HPDE6-E6E7 (cell line): Measurements from ENCODE around the gene KMT2C.
A peak's percentile ranks its signal among the peaks of the same experiment; 100 is the strongest.

Source experiments
- DNase-seq: peaks from one replicate; pipeline ENCODE4 v3.0.0; 2011; ENCODE audit warnings: missing footprints; ENCODE audit errors: extremely low spot score

KMT2C gene

GRCh38 chr7:152203095-152203494, 232.7 kb downstream of the KMT2C start:
- DNase-seq = no peak

- DNase-seq = no peak
These were observed 233.7 kb downstream of the KMT2C start for GRCh38 chr7:152202056-152202455.

DNA sequence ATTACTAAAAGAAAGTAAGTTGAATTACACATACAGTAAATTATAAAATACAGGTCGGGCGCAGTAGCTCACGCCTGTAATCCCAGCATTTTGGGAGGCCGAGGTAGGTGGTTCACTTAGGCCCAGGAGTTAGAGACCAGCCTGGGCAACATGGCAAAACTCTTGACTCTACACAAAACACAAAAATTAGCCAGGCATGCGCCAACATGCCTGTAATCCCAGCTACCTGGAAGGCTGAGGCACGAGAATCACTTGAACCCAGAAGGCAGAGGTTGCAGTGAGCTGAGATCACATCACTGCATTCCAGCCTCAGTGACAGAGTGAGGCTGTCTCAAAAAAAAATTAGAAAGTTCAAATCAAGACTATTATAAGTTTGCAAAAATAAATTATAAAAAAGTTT, 235.4 kb downstream of the KMT2C start:
- no peak for DNase-seq

- no peak for DNase-seq
These were observed 239.4 kb downstream of the KMT2C start for GRCh38 chr7:152196391-152196790.

DNA sequence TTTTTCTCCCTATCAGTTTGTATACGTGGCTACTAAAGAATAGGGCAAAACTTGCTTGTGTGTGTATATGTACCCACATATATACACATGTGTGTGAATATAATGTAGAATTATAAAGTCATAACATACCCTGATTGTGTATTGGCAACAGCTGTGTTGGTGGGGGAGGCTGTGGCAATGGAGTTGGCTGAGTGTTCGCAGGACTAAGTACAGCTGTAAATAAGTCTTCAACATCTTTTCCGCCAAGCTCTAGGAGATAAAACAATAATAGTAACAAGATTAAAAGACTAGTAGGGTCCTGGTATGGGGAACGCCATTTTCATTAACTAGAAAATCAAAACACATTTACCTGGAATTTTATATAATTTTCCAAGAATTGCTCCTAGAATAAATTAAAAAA, 241.9 kb downstream of the KMT2C start:
- no peak for DNase-seq

DNA sequence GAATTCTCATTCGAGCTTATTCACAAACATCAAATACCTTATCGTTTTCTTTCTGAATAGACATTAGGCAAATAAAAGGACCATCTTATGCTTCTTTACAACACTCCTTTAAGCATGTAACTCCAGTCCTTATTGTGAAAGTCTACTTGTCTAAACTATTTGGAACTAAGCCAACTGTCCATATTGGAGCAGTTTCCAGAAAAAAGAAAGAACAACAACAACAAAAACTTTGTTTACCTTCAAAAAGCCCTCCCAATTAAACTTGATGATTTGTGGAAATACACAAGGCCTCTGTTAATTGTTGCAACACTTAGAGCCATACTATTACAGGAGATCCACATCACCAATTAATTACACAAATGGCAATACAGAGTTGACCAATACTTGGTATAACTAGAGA, 246.7 kb downstream of the KMT2C start:
- no peak for DNase-seq

DNA sequence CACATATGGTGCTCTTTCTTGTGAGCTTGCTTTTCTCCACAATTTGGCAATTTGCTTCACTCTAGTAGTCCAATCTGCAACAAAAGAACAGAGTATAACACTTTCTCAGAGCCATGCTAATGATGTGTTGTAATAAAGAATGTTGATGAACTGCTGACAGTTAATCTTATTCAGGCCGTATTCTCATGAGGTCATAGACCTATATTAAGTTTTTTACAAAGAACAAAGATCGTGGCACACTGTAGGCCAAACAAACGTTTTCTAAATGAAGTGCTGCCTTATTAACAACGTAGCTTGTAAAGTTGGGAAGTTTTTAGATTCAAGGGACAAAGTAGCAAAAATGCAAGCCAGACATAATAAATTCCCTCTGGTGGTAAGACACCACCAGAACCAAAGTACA, 250.2 kb downstream of the KMT2C start:
- no peak for DNase-seq

DNA sequence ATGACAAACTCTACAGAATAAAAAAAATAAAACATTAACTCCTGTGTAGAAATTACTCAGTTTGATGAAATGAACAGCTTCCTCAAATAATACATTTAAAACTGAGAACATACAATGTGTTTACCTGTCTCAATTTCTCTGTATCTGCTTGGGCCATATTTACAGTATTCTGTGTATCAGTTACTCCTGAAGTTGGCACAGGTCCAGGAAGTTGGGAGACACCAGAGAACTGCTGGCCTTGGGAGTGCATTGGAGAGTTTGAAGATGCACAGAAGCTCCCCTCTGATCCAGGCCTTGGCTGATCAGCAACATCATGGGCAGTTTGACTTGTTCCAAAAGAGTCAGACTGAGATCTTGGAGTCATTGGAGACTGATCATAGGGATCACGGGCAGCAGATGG, 255.2 kb downstream of the KMT2C start:
- no peak for DNase-seq

DNA sequence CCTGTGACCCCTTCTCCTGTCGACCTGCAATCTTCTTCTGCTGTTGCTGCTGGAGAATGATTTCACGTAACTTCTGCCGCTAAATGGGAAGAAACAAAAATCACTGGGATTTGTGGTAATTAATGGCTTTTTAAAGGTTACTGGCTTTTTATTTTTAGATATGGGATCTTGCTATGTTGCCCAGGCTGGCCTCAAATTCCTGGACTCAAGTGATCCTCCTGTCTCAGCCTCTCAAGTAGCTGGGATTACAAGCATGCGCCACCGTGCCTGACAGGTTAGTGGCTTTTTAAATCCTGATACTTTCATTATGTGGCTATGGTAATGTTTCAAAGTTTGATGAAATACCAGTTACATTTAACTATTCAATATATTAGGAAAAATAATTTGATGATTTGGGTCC, 255.8 kb downstream of the KMT2C start:
- DNase-seq = no peak

- no peak for DNase-seq
These were observed 257.3 kb downstream of the KMT2C start for GRCh38 chr7:152178405-152179058.

- no peak for DNase-seq
These were observed 258.0 kb downstream of the KMT2C start for GRCh38 chr7:152177681-152178404.

GRCh38 chr7:152176797-152177196, 259.0 kb downstream of the KMT2C start:
- no peak for DNase-seq

DNA sequence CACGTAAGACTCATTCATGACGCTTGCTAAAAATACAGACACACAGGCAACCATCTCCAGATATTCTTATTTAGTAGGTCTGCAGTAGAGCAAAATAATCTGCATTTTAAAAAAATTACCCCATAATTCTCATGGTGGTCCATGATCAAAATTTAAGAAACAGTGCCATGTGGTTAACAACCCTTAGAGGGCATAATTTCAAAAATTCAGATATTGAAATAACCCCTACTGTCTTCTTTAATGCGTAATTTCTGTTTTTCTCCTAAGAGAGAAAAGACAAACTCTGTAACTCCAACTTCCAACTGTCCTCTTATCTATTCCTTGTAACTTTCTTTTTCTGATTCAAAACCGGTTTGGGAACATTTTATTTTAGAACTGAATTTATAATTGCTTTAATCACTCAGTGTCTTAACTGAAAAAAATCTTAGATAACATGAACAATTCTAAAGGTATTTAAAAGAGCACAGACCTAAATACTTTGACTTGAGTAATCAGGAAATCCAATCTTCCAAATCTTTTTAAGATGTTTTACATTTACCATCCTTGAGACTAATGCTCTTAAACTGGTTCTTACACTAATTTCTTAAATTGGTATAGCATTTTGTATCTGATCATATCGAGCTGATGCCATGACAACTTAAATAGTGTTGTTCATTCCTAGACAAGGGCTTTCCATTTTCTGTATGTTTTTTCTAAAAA, 262.3 kb downstream of the KMT2C start:
- DNase-seq = no peak

DNA sequence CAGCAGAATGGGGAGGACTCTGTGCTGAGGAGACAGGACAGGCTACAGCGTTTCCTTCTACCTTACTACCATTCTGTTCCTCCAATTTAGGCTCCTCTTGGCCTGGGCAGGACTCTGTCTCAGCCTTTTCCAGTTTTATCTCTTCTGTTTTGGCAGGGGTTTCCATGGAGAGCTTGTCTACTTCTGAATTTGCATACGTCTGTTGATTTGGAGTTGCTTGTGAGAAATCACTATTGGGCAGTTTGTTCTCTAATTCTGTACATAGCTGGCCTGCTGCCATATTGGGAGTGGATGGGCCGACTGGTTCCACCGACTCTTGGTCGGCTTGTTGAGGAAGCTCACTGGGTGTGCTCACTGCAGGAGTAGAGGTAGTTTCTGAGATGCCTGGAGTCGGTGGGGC, 273.5 kb downstream of the KMT2C start:
- no peak for DNase-seq

DNA sequence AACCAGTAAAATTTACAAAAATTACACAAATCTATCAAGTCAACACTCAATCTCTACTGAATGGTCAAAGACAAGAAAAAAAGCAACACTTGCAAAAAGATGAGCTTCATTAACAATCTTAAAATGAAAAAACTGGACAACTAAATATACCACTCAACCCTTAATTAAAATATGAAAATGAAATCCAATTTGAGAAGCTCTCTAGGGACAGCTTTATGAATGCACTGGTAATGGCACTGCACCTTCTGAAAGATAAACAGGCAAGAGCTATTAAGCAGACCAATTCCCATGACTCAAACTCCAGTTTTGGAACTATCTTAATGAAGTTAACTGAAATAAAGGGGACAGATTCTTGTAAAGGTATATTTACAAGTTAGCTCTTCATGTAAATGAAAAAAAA, 274.6 kb downstream of the KMT2C start:
- DNase-seq = no peak

- no peak for DNase-seq
These were observed 276.8 kb downstream of the KMT2C start for GRCh38 chr7:152158801-152159587.

GRCh38 chr7:152152267-152152666, 283.5 kb downstream of the KMT2C start:
- no peak for DNase-seq

DNA sequence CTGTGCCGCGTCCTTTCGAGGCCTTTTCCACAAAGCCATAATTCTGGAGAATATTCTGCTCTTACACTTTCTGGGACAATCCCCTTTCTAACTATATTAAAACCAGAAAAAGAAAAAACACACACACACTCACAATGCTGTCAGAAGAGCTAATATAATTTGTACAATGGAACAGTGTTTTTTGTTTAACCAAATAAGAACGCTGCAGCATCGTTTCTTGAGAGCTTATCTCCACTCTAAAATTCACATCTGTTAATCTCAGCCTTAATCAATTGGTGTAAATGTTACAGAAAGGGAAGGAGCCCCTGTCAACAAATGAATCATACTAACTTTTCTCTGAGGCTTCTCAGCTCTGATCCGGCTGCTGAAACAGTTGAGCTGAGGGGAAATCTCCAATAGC, 286.4 kb downstream of the KMT2C start:
- DNase-seq = no peak

DNA sequence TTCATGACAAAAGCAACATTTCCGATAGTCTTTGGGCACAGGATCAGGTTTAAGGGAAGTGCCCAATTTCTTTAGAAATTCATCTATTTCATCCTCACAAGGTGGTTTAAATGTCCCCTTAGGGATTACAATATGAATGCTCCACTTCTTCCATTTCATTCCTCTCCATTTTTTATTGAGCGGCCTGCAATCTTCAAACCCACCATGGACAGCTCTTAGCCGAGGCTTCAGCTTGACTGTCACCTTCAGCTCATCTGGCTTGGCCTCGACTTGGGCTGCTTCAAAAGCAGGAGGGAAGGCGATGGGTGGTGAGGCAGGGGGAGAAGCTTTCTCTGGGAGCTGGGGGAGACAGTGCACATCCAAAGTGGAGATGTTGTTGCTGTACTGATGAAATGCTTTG, 287.1 kb downstream of the KMT2C start:
- no peak for DNase-seq

GRCh38 chr7:152145853-152146466, 289.8 kb downstream of the KMT2C start:
- peak; percentile 32 for DNase-seq

DNA sequence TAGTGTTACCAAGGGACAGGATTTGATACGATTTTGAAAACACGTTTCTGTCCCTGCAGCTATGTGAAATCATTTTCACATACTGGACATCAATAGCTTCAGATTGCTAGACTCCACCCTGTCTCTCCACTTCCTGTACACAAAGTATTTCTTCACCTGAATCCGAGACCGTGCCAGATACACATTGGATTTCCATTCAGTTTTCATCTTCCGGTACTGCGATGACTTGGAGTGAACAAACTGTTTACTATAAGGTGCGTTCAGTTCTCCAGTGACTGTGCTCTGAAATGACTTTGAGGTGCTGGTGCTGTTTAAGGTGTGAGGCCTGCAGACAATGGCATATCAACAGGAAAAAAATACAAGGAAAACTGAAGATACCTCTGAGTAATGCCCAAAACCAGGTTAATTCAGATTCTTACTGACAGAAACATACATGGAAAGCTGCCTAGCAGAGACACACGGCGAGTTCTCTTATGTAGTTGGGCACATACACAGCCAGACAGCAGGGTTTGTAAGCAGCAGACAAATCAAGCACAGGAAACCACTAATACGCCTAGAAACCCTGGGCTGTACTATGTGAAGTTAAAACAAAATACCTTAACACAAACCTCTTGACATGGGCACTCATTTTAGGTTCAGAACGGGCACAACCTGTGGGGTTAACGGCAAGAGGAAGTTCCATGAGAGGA, 291.1 kb downstream of the KMT2C start:
- no peak for DNase-seq
